ENCODE data around the gene GRHPR. TPM values are rescaled to one million over a fixed set of nuclear protein-coding genes. Genes with fewer than 3 reads are reported as not detected.
"Not testable (repeated sequence)": the region's sequence is repeated elsewhere in the genome, so short reads cannot be mapped to it uniquely, and the experiment has no call there.

Gene GRHPR
- total RNA-seq, 1 experiment from 2014 or later = 133 TPM

DNA sequence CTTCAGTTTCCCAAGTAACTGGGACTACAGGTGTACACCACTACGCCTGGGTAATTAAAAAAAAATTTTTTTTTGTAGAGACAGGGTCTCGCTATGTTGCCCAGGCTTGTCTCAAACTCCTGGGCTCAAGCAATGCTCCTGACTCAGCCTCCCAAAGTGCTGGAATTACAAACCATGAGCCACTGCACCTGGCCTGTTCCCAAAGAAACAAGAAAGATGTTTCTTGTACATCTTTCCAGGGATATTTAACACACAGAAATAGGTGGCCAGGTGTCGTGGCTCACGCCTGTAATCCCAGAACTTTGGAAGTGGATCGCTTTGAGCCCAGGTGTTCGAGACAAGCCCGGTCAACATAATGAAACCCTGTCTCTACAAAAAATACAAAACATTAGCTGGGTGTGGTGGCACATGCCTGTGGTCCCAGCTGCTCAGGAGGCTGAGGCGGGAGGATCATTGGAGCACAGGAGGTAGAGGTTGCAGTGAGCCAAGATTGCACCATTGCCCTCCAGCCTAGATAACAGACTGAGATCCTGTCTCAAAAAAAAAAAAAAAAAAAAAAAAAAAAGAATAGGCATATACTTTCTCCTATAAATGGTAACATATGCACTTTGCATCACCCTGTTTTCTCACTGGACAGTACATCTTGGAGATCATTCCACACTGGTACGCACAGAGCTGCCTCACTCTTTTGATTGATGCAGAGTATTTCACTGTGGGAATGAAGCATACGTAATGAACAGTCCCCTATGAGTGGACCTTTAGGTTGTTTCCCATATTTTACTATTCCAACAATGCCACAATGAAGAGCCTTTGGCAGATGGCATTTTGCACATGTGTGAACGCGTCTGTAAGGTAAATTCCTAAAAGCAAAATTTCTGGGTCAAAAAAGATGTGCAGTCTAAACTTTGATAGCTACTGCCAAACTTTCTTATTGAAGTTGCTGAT lies 2.0 kb upstream of the GRHPR start:
- no peak for DNase-seq (ENCODE audit: low read depth)

DNA sequence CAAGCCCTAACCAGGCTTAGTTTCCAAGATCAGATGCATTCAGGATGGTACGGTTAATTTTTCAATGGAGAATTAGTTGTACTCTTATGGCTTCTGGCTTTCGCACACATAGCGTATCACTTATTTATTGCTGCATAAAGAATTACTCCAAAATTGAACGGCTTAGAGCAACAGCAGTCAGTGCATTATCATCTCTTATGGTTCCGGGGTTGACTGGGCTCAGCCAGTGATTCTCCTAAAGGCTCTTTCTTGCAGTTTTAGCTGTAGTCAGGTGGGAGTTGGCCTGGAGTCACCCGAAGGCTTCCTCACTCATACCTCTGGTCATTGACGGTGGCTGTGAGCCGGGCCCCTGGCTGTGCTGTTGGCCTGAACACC lies 595 bp upstream of the GRHPR start:
- no peak for DNase-seq (ENCODE audit: low read depth)

DNA sequence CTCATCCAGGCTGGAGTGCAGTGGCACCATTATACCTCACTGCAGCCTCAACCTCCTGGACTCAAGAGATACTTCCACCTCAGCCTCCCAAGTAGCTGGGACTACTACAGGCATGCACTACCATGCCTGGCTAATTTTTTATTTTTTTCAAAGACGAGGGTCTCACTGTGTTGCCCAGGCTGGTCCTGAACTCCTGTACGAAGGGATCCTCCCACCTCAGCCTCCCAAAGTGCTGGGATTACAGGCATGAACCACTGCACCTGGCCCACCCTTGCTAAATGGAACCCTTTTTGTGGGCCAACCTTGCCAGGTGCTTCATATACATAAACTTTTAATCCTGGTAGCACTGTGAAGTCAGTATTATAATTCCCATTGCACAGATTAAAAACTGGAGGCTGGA lies 1.0 kb downstream of the GRHPR start:
- no peak for DNase-seq (ENCODE audit: low read depth)

DNA sequence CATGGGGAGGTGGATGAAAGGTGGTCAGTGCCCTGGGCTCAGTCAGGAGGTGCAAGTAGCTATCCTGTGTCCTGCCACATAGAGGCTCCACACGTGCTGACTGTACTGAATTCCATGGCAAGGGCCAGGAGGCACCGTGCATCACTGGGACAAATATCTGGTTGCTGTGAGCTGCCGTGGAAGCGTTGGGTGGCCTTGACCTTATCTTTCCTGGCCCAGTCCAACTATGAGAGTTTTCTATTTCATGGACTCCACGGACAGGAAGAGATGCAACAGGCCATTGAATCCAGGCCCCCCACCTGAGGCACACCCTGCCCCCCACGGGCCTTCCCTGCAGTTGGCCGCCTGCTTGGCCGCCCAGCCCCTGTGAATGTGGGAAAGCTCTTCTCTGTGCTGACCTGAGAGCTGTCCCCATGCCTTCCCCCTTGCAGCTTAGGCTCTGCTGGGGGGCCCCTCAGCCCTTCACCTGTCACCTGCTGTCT lies 1.7 kb downstream of the GRHPR start:
- DNase-seq (ENCODE audit: low read depth) = no peak

DNA sequence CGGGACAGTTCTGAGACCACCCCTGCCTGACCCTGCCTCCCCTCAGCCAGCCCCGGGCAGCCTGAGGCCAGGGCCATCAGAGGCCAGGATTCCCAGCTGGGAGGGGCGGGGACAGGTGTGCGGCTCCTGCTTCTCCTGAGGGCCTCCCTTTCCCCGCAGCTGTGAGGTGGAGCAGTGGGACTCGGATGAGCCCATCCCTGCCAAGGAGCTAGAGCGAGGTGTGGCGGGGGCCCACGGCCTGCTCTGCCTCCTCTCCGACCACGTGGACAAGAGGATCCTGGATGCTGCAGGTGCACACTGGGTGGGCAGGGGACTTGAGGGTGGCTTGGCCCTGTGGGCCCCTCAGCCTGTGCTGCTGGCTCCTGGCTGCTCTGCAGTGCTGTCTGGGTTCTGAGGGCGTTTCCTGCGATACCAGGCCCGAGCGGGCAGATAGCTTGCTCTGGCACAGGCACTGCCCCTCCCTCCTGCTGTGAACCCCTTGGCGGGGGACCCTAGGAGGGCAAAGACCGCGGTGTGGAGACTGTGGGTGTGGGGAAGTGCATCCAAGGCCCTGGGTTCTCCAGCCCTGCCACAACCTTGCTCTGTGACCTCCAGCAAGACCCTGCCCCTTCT lies 2.3 kb downstream of the GRHPR start:
- DNase-seq (ENCODE audit: low read depth) = no peak

DNA sequence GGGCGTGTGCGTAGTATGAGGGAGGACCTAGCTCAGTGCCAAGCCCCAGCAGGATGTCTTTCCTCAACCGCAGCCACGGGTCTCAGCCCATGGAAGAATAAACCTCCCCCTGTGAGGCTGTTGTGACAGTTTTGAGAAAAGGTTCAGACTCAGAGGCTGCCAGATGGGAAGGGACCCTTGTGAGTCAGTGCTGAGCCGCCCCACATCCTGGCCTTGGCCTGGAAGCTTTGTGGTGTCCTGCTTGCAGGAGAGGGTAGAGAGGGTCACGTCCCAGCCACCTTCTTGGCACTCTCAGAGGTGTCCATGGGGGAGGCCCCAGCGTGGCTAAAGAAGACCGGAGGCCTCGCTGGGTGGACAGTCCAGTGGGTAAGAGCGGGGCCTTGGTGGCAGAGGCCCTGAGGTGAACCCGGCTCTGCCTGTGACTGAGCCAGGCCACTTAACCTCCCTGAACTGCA lies 2.8 kb downstream of the GRHPR start:
- DNase-seq (ENCODE audit: low read depth) = no peak

DNA sequence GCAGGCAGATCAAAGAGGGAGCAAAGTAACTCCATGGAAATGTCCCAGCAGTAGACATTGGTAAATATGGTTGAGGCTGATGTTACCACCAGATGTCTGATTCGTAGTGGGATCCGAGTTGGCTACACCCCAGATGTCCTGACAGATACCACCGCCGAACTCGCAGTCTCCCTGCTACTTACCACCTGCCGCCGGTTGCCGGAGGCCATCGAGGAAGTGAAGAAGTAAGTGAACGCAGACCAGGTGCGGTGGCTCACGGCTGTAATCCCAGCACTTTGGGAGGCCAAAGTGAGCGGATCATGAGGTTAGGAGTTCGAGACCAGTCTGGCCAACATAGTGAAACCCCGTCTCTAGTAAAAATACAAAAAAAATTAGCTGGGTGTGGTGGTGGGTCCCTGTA lies 3.9 kb downstream of the GRHPR start:
- DNase-seq (ENCODE audit: low read depth) = not testable (repeated sequence)

DNA sequence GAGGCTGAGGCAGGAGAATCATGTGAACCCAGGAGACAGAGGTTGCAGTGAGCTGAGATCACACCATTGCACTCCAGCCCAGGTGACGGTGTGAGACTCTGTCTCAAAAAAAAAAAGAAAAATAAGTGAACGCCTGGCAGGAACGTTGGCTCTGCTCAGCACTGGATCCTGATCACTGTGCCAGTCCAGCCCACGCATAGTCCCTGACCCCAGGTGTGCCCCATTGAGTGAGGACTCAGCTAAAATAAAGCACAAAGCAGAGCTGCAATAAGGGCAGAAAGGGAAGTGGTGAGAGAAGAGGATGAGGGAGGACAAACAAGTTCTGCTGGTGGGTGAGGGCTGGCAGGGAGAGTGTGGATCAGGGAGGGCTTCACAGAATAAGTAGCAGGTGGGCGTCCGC lies 4.3 kb downstream of the GRHPR start:
- DNase-seq (ENCODE audit: low read depth) = no peak

DNA sequence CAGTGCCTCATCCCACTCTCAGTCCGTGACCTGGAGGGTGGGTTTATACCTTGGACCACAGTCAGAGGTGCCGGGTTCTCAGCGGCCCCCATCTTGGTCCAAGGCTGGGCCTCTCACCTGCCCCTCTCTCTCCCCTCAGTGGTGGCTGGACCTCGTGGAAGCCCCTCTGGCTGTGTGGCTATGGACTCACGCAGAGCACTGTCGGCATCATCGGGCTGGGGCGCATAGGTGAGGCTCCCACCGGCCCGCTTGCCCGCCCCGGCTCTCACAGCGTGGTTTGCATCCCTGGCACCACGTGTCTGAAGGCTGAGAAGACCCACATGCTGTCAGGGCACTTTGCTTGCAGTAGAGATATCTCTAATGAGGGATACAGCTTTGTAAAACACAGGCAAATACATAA lies 5.8 kb downstream of the GRHPR start:
- DNase-seq (ENCODE audit: low read depth) = no peak

DNA sequence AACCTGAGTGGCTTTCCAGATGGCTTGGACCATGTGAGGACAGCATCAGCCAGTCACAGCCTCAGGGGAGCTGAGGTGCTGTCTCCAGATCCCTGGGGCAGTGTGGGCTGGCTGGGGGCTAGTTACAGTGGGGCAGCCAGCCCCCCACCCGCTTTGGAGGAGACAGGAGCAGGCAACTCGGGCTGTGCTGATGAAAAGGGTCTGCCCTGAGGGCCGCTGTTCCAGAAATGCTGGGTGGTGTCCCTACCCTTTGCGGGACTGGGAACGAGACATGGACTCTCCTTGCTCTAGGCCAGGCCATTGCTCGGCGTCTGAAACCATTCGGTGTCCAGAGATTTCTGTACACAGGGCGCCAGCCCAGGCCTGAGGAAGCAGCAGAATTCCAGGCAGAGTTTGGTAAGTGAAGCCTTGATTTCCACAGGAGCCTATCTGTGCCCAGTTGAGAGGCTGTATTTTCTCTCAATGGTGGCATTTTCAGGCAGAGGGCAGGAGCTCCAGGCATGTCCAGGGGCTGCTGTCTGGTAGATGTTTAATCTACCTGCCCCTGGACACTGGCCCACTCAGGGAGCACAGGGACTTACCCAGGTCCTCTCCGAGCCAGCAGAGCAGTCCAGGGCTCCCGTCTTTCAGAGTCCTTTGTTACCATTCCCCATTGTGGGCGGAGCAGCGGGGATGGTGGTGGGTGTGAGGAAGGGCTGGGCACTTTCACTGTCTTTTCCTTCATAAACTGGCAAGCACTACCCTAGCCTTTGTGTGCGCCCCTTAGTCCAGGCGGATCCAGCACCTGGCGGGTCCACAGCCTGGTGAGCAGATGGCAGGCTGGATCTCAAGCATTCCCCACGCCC lies 7.2 kb downstream of the GRHPR start:
- no peak for DNase-seq (ENCODE audit: low read depth)

DNA sequence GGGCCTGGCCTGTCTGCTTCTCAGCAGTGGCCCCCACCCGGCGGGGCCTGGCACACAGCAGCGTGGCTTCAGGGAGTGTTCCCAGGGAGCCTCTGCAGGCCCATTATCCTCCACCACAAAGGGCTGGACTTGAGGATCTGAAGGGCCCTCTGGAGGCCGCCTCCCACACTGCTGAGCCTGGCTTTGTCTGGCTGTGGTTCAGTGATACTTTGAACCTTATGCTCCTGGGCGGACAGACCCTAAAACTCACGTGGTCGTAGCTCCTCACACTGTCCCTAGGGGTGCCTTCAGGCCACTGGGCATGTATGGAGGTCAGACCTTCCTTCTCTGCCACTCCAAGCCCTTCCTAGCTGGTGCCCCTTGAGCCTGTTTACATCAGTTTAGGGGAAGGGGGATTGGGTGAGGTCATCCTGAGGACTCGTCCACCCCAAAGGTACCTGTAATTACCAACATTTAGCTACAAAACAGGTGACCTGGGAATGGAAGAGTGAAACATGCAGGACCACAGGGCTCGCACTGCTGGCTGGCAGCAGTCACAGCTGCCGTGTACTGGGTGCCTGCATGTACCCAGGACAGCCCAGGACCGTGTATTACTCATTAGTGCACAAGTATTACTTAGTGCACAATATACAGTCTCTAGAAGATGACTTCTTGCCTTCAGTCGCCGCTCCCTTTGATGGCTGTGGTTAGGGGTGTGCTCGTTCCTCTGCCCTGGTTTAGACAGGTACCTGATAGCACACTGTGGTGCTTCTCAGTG lies 8.5 kb downstream of the GRHPR start:
- no peak for DNase-seq (ENCODE audit: low read depth)

DNA sequence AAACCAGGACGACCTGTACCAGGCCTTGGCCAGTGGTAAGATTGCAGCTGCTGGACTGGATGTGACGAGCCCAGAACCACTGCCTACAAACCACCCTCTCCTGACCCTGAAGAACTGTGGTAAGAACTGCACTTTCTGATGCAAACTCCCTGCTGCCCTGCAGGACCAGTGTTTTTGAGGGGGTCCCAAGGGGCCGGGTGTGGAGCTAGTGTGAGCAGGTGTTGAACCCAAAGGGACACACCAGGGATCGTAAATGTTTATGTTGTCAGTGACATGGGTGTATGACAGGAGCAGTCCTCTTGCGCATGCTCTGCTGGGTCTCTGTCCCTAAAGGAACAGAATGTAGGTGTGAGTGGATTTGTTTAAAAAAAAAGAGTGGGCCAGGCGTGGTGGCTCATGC lies 9.5 kb downstream of the GRHPR start:
- DNase-seq (ENCODE audit: low read depth) = no peak

DNA sequence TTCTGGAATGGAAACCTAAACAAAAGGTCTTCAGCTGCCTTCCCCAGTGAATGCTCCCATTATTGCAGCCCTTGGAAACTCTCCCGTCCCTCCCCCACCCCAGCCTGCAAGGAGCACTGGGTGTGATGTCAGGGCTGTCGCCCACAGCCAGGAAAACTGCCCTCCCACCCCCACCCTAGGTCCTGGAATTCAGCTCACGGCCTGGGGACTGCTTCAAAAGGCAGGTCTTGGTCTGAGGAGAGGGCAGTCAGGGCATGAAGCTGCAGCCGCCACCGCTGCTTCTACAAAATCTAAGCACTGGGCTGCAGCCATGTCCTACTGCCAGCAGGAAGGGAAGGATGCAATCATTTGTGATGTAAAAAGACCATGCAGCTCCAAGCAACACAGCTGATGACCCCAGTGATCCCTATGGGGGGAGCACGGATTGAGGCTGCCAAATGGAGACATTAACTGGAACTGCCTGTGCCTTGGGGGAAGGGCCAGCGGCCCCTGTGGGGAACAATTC lies 11.4 kb downstream of the GRHPR start:
- DNase-seq (ENCODE audit: low read depth) = no peak

DNA sequence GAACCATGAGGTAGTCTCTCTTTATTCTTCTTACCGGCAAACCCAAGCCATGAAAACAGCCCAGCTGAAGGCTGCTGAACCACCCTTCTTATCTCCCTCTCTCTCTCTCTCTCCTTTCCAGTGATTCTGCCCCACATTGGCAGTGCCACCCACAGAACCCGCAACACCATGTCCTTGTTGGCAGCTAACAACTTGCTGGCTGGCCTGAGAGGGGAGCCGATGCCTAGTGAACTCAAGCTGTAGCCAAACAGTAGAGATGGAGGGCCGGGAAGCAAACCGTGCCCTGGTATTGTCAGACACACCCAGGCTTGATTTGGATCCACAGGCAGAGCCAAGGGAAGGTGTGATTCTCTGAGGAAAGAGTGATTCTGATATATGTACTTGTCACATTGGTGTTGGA lies 14.0 kb downstream of the GRHPR start:
- no peak for DNase-seq (ENCODE audit: low read depth)

DNA sequence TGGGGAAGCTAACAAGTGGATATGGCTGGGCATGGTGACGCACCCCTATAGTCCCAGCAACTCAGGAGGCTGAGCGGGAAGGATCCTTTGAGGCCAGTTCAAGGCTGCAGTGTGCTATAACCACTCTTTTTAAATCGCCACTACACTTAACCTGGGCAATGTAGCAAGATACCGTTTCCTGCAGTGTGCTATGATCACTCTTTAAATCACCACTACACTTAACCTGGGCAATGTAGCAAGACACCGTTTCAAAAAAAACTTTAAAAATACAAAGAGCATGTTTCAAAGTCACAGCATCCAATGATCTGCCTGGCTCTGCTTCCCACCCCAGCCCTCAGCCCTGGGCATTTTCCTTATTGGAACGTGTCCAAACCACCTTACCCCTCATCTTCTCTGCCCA lies 14.5 kb downstream of the GRHPR start:
- no peak for DNase-seq (ENCODE audit: low read depth)

DNA sequence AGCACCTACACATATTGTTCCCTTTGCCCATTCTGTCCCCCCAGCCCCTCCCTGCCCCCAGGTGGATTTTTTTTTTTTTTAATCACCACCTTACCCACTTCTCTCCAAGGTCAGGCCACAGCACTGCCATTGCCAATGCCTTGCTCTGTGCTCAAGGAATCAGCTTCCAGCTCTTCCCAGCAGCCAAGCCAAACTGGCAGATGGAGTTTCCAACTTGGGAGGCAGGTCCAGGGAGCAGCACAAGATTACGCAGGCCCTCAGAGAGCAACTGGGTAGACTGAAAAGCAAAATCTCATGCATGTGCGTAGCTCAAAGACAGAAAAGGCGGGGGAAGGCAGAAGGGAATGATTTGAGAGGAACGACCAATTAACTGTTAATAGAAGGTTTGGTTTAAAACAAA lies 15.1 kb downstream of the GRHPR start:
- DNase-seq (ENCODE audit: low read depth) = no peak

DNA sequence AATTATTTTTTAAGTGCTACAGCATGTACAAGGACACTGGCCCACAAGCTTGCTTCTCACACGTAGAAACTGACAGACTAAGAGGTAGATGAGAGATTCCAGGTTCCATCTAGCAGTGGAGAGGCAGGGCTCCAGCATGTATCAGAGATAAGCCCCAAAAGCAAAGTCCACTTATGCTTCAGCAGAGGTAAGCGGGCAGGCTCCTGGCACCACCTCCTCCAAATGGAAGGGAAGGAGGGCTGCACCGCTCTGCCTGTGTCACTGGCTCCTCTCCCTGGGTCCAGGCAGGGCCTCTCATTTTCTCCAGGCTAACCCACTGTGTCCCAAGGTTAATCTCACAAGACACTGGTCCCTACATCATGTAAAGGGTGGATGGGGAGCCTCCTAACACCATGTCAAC lies 15.9 kb downstream of the GRHPR start:
- DNase-seq (ENCODE audit: low read depth) = no peak

DNA sequence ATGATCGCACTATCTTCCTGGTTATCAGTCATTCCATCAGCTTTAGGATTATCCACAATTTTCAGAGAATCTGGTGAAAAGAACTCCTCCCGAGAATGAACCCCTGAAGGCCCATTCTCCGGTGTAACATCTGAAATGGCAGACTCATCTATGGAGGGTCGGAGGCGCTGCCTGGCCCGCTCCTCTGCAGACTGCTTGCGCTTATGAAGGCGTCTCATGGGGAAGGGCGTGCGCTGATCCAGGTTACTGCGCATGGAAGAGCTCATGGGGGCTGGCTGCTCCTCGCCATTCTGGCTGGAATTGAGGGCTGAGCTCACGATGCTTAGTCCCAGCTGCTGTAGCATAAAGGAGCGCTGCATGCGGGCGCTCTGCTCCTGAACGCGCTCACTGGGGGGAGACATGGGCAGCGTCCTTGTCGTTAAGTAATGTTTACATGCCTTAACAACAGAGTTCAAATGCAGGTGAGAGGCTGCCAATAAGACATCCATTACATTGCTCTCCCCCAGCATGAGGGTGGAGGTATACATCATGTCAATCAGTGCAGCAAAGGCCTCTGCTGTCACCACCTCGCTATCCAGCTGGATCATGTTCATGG lies 19.4 kb downstream of the GRHPR start:
- DNase-seq (ENCODE audit: low read depth) = no peak

DNA sequence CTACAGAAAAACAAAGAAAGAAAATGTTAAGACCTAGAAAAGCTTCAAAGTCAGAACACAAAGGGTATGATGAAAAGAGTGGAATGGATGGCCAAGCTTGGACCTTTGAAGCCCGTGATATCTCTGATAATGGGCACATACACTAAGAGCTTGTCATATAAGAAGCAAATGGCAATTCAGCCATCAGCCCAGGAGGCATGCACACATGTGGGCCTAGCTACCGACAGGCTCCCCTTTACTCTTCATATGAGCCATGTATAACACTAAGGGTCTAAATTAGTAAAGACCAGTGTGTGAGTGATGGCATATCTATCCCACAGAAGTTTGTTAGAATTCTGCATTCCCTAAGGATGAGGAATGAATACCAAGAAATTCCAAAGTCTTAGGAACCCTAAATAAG lies 20.1 kb downstream of the GRHPR start:
- no peak for DNase-seq (ENCODE audit: low read depth)

DNA sequence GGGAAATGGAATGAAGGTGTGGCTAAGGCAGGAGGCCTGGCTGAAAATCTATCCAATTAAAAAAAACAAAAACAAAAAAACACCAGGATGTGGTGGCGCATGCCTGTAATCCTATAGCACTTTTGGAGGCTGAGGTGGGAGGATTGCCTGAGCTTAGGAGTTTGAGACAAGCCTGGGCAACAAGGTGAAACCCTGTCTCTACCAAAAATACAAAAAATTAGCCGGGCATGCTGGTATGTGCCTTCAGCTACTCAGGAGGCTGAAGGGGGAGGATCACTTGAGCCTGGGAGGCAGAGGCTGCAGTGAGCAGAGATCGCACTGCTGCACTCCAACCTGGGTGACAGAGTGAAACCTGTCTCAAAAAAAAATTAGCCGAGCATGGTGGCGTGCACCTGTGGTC lies 21.1 kb downstream of the GRHPR start:
- DNase-seq (ENCODE audit: low read depth) = no peak

DNA sequence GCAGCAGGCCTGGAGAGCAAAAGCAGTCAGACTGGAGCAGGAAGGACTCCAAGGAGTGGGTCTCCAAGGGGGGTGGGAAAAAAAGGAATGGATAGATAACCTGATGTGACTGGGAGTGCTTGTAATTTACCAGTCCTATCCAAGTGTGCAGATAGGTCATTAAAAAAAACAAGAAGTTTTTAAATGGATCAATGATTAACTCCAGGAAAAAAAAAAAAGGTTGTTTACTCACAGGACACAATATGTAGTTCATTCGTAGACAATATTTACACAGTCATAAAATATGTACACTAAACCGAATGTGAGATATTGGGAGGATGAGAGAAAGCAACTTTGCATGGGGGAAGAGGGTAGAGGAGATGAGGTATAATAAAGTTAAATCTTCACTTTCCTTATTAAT lies 22.4 kb downstream of the GRHPR start:
- DNase-seq (ENCODE audit: low read depth) = no peak
